Neural cell (in vitro differentiated cells): ENCODE results near the gene ARFGEF3. TPM values are rescaled to one million over a fixed set of nuclear protein-coding genes. Genes with fewer than 3 reads are reported as not detected.

Source experiments
- H2AFZ ChIP-seq: fragments of 200-600, 300-800 bp; sonication (generic), shearing (Covaris generic); 2 replicates; pipeline ENCODE4 v1.6.0; 2014; ENCODE audit warnings: low read depth, mild to moderate bottlenecking, antibody characterized with exemption, low read length, moderate library complexity
- H3F3A ChIP-seq: fragments of 200-600 bp; shearing (Covaris generic); 2 replicates; pipeline ENCODE4 v1.6.1; 2016; ENCODE audit warnings: mild to moderate bottlenecking, moderate library complexity, mixed read lengths, antibody characterized with exemption, low read length; ENCODE audit not compliant: insufficient read depth, poor library complexity, severe bottlenecking
- H3K27ac ChIP-seq: fragments of 200-600, 300-800 bp; sonication (generic), shearing (Covaris generic); 2 replicates; pipeline ENCODE4 v1.5.1; 2014; ENCODE audit warnings: mild to moderate bottlenecking, low read length, moderate library complexity
- H3K27me3 ChIP-seq: fragments of 300-800, 200-600 bp; sonication (generic), shearing (Covaris generic); 2 replicates; pipeline ENCODE4 v1.6.0; 2014; ENCODE audit warnings: mild to moderate bottlenecking, low read depth, low read length, moderate library complexity; ENCODE audit not compliant: insufficient read depth
- H3K36me3 ChIP-seq: fragments of 300-800, 200-600 bp; sonication (generic), shearing (Covaris generic); 2 replicates; pipeline ENCODE4 v1.5.1; 2014; ENCODE audit warnings: mild to moderate bottlenecking, antibody characterized with exemption, low read length, moderate library complexity; ENCODE audit not compliant: insufficient read depth
- H3K4me2 ChIP-seq: fragments of 300-800, 200-600 bp; sonication (generic), shearing (Covaris generic); 2 replicates; pipeline ENCODE4 v1.6.0; 2014; ENCODE audit warnings: mild to moderate bottlenecking, low read length
- H3K4me3 ChIP-seq: fragments of 300-800, 200-600 bp; sonication (generic), shearing (Covaris generic); 2 replicates; pipeline ENCODE4 v1.5.1; 2014; ENCODE audit warnings: mild to moderate bottlenecking, low read length, moderate library complexity
- H3K79me2 ChIP-seq: fragments of 200-600 bp; shearing (Covaris generic); replicated peaks from 2 replicates; pipeline ENCODE4 v1.6.0; 2014; ENCODE audit warnings: mild to moderate bottlenecking, low read length, moderate library complexity; ENCODE audit not compliant: insufficient read depth
- H3K9ac ChIP-seq: fragments of 300-800, 200-600 bp; sonication (generic), shearing (Covaris generic); 2 replicates; pipeline ENCODE4 v1.6.1; 2016; ENCODE audit warnings: mild to moderate bottlenecking, low read length, mixed read lengths
- H3K9me2 ChIP-seq: fragments of 200-600 bp; shearing (Covaris generic); 2 replicates; pipeline ENCODE4 v1.6.1; 2016; ENCODE audit warnings: mild to moderate bottlenecking, low read length, mixed read lengths; ENCODE audit not compliant: insufficient read depth
- H3K9me3 ChIP-seq: fragments of 200-600, 300-800 bp; sonication (generic), shearing (Covaris generic); 2 replicates; pipeline ENCODE4 v1.6.1; 2016; ENCODE audit warnings: mild to moderate bottlenecking, mixed run types, low read length, moderate library complexity, mixed read lengths
- H4K20me1 ChIP-seq: fragments of 200-600 bp; shearing (Covaris generic); 2 replicates; pipeline ENCODE4 v1.6.1; 2016; ENCODE audit warnings: mild to moderate bottlenecking, mixed run types; ENCODE audit not compliant: insufficient read depth
- EP300 ChIP-seq: fragments of 450-650 bp; conservative IDR thresholded peaks from 2 replicates; pipeline ENCODE4 v1.6.1; 2014; ENCODE audit warnings: antibody characterized with exemption, mild to moderate bottlenecking, moderate library complexity; ENCODE audit not compliant: poor library complexity, severe bottlenecking
- EZH2 ChIP-seq: fragments of 200-600, 300-800 bp; shearing (Covaris generic), sonication (generic); IDR thresholded peaks from 2 replicates; pipeline ENCODE4 v1.6.1; 2014; ENCODE audit warnings: antibody characterized with exemption, low read length, borderline replicate concordance, mild to moderate bottlenecking; ENCODE audit not compliant: insufficient read depth, poor library complexity, severe bottlenecking
- MXI1 ChIP-seq: fragments of 450-650 bp; conservative IDR thresholded peaks from 2 replicates; pipeline ENCODE4 v1.6.1; 2014; ENCODE audit warnings: antibody characterized with exemption, mild to moderate bottlenecking; ENCODE audit not compliant: poor library complexity, severe bottlenecking
- POLR2AphosphoS5 ChIP-seq: IDR thresholded peaks from 2 replicates; pipeline ENCODE4 v1.6.1; 2012
- RAD21 ChIP-seq: fragments of 450-650 bp; conservative IDR thresholded peaks from 2 replicates; pipeline ENCODE4 v1.6.1; 2014; ENCODE audit warnings: antibody characterized with exemption, mild to moderate bottlenecking, moderate library complexity
- SMC3 ChIP-seq: fragments of 450-650 bp; conservative IDR thresholded peaks from 2 replicates; pipeline ENCODE4 v1.6.1; 2014; ENCODE audit warnings: antibody characterized with exemption, mild to moderate bottlenecking, moderate library complexity; ENCODE audit not compliant: poor library complexity
- TAF1 ChIP-seq: IDR thresholded peaks from 2 replicates; pipeline ENCODE4 v1.6.1; 2012; ENCODE audit warnings: low read depth
- polyA plus RNA-seq: library from polyadenylated mRNA; depleted of rRNA; stranded (reverse); fragments of >200 nt; gene quantifications from 2 replicates; pipeline ENCODE4 v1.2.3, GENCODE V29; 2014
- TF ChIP-seq, protein P1 (sequence below): fragments of 450-650 bp; IDR thresholded peaks from 2 replicates; pipeline ENCODE4 v1.5.1; 2014; ENCODE audit warnings: antibody characterized with exemption, mild to moderate bottlenecking, moderate library complexity; ENCODE audit not compliant: poor library complexity, severe bottlenecking
- TF ChIP-seq, protein P2 (sequence below): IDR thresholded peaks from 2 replicates; pipeline ENCODE4 v1.6.1; 2012; ENCODE audit warnings: borderline replicate concordance

ARFGEF3 gene
- polyA plus RNA-seq, 1 donor from 2014 or later, result 4.6 TPM

GRCh38 chr6:138331444-138331843, 169.7 kb downstream of the ARFGEF3 start:
- Histone ChIP-seq H3K9me2 (no peaks in the 10 kb centered on the region), H3F3A (no peaks in the 10 kb centered on the region), H3K9me3 (no peaks in the 10 kb centered on the region), H3K27me3 (no peaks in the 10 kb centered on the region), H4K20me1 (no peaks in the 10 kb centered on the region), H3K4me2 (no peak overlapping the region), H3K9ac (no peak overlapping the region), H3K79me2 (no peaks in the 10 kb centered on the region), H3K36me3 (peaks cover 3% of the 10 kb centered on the region), H2AFZ (no peak overlapping the region), H3K4me3 (no peak overlapping the region), H3K27ac (no peak overlapping the region)
- TF ChIP-seq RAD21, result no peak
- no peak for TF ChIP-seq POLR2AphosphoS5
- TF ChIP-seq EZH2, result no peak
- TF ChIP-seq MXI1, result no peak
- no peak for TF ChIP-seq EP300
- TF ChIP-seq TAF1, result no peak
- TF ChIP-seq SMC3, result no peak
- TF ChIP-seq, protein P1, sequence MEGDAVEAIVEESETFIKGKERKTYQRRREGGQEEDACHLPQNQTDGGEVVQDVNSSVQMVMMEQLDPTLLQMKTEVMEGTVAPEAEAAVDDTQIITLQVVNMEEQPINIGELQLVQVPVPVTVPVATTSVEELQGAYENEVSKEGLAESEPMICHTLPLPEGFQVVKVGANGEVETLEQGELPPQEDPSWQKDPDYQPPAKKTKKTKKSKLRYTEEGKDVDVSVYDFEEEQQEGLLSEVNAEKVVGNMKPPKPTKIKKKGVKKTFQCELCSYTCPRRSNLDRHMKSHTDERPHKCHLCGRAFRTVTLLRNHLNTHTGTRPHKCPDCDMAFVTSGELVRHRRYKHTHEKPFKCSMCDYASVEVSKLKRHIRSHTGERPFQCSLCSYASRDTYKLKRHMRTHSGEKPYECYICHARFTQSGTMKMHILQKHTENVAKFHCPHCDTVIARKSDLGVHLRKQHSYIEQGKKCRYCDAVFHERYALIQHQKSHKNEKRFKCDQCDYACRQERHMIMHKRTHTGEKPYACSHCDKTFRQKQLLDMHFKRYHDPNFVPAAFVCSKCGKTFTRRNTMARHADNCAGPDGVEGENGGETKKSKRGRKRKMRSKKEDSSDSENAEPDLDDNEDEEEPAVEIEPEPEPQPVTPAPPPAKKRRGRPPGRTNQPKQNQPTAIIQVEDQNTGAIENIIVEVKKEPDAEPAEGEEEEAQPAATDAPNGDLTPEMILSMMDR, result no peak
- TF ChIP-seq, protein P2, sequence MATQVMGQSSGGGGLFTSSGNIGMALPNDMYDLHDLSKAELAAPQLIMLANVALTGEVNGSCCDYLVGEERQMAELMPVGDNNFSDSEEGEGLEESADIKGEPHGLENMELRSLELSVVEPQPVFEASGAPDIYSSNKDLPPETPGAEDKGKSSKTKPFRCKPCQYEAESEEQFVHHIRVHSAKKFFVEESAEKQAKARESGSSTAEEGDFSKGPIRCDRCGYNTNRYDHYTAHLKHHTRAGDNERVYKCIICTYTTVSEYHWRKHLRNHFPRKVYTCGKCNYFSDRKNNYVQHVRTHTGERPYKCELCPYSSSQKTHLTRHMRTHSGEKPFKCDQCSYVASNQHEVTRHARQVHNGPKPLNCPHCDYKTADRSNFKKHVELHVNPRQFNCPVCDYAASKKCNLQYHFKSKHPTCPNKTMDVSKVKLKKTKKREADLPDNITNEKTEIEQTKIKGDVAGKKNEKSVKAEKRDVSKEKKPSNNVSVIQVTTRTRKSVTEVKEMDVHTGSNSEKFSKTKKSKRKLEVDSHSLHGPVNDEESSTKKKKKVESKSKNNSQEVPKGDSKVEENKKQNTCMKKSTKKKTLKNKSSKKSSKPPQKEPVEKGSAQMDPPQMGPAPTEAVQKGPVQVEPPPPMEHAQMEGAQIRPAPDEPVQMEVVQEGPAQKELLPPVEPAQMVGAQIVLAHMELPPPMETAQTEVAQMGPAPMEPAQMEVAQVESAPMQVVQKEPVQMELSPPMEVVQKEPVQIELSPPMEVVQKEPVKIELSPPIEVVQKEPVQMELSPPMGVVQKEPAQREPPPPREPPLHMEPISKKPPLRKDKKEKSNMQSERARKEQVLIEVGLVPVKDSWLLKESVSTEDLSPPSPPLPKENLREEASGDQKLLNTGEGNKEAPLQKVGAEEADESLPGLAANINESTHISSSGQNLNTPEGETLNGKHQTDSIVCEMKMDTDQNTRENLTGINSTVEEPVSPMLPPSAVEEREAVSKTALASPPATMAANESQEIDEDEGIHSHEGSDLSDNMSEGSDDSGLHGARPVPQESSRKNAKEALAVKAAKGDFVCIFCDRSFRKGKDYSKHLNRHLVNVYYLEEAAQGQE, result no peak

GRCh38 chr6:138331984-138332383, 170.2 kb downstream of the ARFGEF3 start:
- Histone ChIP-seq H2AFZ (no peak overlapping the region), H4K20me1 (no peaks in the 10 kb centered on the region), H3K4me2 (no peak overlapping the region), H3F3A (no peaks in the 10 kb centered on the region), H3K27ac (no peak overlapping the region), H3K27me3 (no peaks in the 10 kb centered on the region), H3K4me3 (no peak overlapping the region), H3K9ac (no peak overlapping the region), H3K79me2 (no peaks in the 10 kb centered on the region), H3K9me3 (no peaks in the 10 kb centered on the region), H3K36me3 (peaks cover 3% of the 10 kb centered on the region), H3K9me2 (no peaks in the 10 kb centered on the region)
- TF ChIP-seq EZH2, result no peak

DNA sequence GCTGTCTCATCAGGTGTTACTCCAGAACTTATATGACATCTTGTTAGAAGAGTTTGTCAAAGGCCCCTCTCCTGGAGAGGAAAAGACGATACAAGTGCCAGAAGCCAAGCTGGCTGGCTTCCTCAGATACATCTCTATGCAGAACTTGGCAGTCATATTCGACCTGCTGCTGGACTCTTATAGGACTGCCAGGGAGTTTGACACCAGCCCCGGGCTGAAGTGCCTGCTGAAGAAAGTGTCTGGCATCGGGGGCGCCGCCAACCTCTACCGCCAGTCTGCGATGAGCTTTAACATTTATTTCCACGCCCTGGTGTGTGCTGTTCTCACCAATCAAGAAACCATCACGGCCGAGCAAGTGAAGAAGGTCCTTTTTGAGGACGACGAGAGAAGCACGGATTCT, 172.3 kb downstream of the ARFGEF3 start:
- Histone ChIP-seq H3K36me3 (peaks cover 3% of the 10 kb centered on the region), H4K20me1 (no peaks in the 10 kb centered on the region), H3K27me3 (no peaks in the 10 kb centered on the region), H3K27ac (no peak overlapping the region), H3K9me2 (no peaks in the 10 kb centered on the region), H3K4me2 (no peak overlapping the region), H2AFZ (no peak overlapping the region), H3F3A (no peaks in the 10 kb centered on the region), H3K9ac (no peak overlapping the region), H3K9me3 (no peaks in the 10 kb centered on the region), H3K4me3 (no peak overlapping the region), H3K79me2 (no peaks in the 10 kb centered on the region)
- TF ChIP-seq RAD21, result no peak
- TF ChIP-seq, protein P2, result no peak
- TF ChIP-seq, protein P1, result no peak
- no peak for TF ChIP-seq POLR2AphosphoS5
- TF ChIP-seq SMC3, result no peak
- no peak for TF ChIP-seq TAF1
- no peak for TF ChIP-seq MXI1
- TF ChIP-seq EZH2, result no peak
- TF ChIP-seq EP300, result no peak
